Cardiac fibroblast (primary cell): Measurements from ENCODE around the gene CHMP1A.
A peak's percentile ranks its signal among the peaks of the same experiment; 100 is the strongest.
"Not testable (repeated sequence)": the region's sequence is repeated elsewhere in the genome, so short reads cannot be mapped to it uniquely, and the experiment has no call there.

Experiments used
- DNase-seq, 2 donors: peaks; one replicate each; pipeline versions ENCODE4 v3.0.0 to v3.0.0-alpha.2; 2010; ENCODE audit warnings: low read depth in 2 of 2
- H3K4me3 ChIP-seq, 2 donors: replicated peaks in 1 of 2; 1 replicate in 1 of 2; 2 replicates in 1 of 2; pipeline ENCODE4 v1.5.1; 2011; ENCODE audit warnings: low read depth in 2 of 2, low read length in 2 of 2, mild to moderate bottlenecking in 2 of 2, moderate library complexity in 1 of 2
- TF ChIP-seq, protein P1 (sequence below): IDR thresholded peaks from one replicate; pipeline ENCODE4 v1.5.1; 2011; ENCODE audit warnings: low read depth, mild to moderate bottlenecking, low read length, inconsistent platforms

The CHMP1A gene

DNA sequence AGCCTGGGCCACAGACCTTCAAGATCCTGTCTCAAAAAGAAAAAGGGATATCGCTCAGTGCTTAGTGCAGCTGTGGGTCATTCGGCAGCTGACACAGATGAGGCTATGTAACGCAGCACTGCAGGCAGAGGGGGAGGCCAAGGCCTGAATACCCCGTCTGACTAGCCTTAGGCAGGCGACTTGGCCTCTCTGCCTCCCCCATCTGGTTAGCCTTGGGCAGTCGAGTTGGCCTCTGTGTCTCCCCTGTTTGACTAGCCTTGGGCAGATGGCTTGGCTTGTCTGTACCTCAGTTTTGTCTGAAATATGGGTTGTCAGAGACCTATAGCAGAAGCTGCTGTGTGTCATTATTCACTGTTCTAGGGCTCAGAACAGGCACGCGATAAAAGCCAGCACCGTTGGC lies 10.1 kb upstream of the CHMP1A start:
- TF ChIP-seq, protein P1, sequence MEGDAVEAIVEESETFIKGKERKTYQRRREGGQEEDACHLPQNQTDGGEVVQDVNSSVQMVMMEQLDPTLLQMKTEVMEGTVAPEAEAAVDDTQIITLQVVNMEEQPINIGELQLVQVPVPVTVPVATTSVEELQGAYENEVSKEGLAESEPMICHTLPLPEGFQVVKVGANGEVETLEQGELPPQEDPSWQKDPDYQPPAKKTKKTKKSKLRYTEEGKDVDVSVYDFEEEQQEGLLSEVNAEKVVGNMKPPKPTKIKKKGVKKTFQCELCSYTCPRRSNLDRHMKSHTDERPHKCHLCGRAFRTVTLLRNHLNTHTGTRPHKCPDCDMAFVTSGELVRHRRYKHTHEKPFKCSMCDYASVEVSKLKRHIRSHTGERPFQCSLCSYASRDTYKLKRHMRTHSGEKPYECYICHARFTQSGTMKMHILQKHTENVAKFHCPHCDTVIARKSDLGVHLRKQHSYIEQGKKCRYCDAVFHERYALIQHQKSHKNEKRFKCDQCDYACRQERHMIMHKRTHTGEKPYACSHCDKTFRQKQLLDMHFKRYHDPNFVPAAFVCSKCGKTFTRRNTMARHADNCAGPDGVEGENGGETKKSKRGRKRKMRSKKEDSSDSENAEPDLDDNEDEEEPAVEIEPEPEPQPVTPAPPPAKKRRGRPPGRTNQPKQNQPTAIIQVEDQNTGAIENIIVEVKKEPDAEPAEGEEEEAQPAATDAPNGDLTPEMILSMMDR = no peak
- no peak overlapping the region for H3K4me3 ChIP-seq
- no peak for DNase-seq

DNA sequence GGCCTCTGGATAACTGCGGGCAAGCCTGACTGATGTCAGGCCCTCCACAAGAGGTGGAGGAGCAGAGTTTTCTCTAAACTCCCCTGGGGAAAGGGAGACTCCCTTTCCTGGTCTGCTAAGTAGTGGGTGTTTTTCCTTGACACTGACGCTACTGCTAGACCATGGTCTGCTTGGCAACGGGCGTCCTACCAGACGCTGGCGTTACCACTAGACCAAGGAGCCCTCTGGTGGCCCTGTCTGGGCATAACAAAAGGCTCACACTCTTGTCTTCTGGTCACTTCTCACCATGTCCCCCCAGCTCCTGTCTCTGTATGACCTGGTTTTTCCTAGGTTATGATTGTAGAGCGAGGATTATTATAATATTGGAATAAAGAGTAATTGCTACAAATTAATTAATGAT lies 9.5 kb upstream of the CHMP1A start:
- peak; percentile 61 to 64 for DNase-seq
- not testable (repeated sequence) for H3K4me3 ChIP-seq
- TF ChIP-seq, protein P1 = peak; percentile 60

DNA sequence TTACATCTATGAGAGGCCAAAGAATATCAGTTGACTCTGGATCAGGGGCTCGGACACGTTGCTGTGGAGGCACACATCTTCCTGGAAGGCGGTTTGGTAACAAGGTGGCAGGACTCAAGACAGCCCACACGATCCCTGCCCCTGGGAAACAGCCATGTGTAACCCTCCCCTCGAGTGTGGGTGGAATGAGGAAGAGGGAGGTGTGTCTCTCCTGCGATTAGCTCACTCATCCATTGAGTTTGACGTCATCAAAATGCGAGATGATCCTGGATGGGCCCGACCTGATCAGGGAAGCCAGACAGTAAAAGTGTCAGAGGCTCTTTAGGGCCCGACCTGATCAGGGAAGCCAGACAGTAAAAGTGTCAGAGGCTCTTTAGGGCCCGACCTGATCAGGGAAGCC lies 6.7 kb upstream of the CHMP1A start:
- H3K4me3 ChIP-seq, DNase-seq: not testable (repeated sequence)

GRCh38 chr16:89661215-89661614 lies 3.7 kb upstream of the CHMP1A start:
- H3K4me3 ChIP-seq = no peak overlapping the region
- TF ChIP-seq, protein P1 = no peak
- DNase-seq = no peak

DNA sequence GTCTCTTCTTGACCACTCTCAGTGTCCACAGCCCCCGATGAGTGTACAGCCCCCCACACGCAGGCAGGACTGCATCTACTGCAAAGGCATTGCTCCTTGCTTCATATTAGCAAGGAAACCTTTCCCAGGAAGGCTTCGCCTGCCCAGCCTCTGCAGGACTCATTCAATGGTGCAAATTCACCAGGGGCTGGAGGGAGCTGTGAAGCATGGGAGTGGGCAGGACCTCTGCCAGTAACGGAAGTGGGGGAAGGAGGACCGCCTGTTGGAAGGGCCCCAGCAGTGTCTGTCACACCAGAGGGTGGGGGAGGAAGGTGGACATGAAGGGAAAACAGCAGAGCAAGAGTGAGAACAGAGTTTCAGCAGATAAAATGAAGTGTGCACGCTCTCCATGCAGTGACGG lies 2.6 kb upstream of the CHMP1A start:
- no peak for DNase-seq
- H3K4me3 ChIP-seq = no peak overlapping the region
- TF ChIP-seq, protein P1 = no peak

GRCh38 chr16:89658221-89658879 lies 842 bp upstream of the CHMP1A start:
- peak in 1 of 2 donors; percentile 14 for DNase-seq
- TF ChIP-seq, protein P1 = no peak
- peak overlapping the region; percentile 97 to 99 for H3K4me3 ChIP-seq

DNA sequence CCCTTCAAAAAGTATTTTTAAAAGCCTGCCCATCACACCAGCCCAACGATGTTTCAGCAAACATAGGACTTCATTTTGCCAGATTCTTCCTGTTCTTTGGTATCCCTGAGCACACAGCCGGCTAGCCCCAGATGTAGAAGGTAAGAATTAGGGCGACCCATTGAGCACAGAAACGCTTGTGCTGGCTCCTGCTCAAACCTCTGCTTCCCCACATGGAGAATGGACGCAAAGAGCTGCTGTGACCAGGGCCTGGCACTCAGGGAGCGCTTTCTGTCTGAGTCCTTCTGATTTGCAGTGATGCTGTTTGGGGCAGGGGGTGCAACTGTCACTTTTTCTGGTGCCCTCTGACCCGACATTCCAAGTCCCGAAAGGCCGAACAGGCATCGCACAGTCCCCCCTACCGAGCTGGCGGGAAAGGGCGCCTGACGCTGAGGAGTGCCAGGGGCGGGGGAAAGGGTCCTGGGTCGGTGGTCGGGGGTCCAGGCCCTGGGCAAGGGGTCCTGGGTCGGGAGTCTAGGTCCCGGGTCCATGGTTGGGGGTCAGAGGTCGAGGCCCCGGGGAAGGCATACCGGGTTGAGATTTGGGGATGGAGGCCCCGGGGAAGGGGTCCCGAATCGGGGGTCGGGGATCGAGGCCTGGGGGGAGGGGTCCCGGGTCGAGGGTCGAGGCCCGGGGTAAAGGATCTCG lies 930 bp downstream of the CHMP1A start:
- TF ChIP-seq, protein P1 = no peak

More for the DNA sequence above, 930 bp downstream of the CHMP1A start:
- no peak for DNase-seq
- peak overlapping the region; percentile 97 to 99 for H3K4me3 ChIP-seq
